PC-3 (cell line): Measurements from ENCODE around the gene FANCL. TPM values are rescaled to one million over a fixed set of nuclear protein-coding genes. Genes with fewer than 3 reads are reported as not detected.

Experiments used
- ATAC-seq: fragments of 200-7000 bp; cut with Tn5 transposase; 2 replicates; pipeline ENCODE4 v1.9.1; 2020; ENCODE audit warnings: mild to moderate bottlenecking, moderate library complexity
- Bru-seq: library from RNA; stranded (reverse); fragments of 400-500 nt; gene quantifications from one replicate; lab custom pipeline; 2021; lab: Mats Ljungman, UMichigan
- BruChase-seq, 2 experiments: library from RNA; stranded (reverse); fragments of 400-500 nt; gene quantifications; one replicate each; lab custom pipeline; 2021; lab: Mats Ljungman, UMichigan
- BruUV-seq: library from RNA; stranded (reverse); fragments of 400-500 nt; replicated peaks from 2 replicates; lab custom pipeline; 2021; lab: Mats Ljungman, UMichigan
- CTCF ChIA-PET: fragments of 300-600 bp; sonication (Branson Sonifier 250); formaldehyde crosslinking; loops from one replicate; lab custom pipeline; 2022; ENCODE audit warnings: antibody characterized with exemption; lab: Charles Lee
- POLR2A ChIA-PET: fragments of 300-600 bp; sonication (Branson Sonifier 250); formaldehyde crosslinking; loops from one replicate; lab custom pipeline; 2022; ENCODE audit warnings: antibody characterized with exemption; ENCODE audit not compliant: unreplicated experiment; lab: Charles Lee
- DNase-seq: peaks from one replicate; pipeline ENCODE4 v3.0.0-alpha.2; 2015
- H2AFZ ChIP-seq: fragments of 300-600 bp; sonication (generic); 2 replicates; pipeline ENCODE4 v1.6.0; 2016; ENCODE audit warnings: antibody characterized with exemption, low read length
- H3F3A ChIP-seq: fragments of 300-600 bp; sonication (generic); one replicate; pipeline ENCODE4 v1.6.0; 2017; ENCODE audit warnings: antibody characterized with exemption, low read length, control low read depth, mild to moderate bottlenecking; ENCODE audit not compliant: unreplicated experiment
- H3K27ac ChIP-seq: fragments of 300-600 bp; sonication (generic); 2 replicates; pipeline ENCODE4 v1.5.1; 2016; ENCODE audit warnings: mild to moderate bottlenecking, low read length
- H3K27me3 ChIP-seq: fragments of 300-600 bp; sonication (generic); 2 replicates; pipeline ENCODE4 v1.6.1; 2016; ENCODE audit warnings: low read length, mixed read lengths
- H3K36me3 ChIP-seq: fragments of 300-600 bp; sonication (generic); 2 replicates; pipeline ENCODE4 v1.6.1; 2016; ENCODE audit warnings: low read depth, mixed run types, low read length, mixed read lengths
- H3K4me1 ChIP-seq: fragments of 300-600 bp; sonication (generic); 2 replicates; pipeline ENCODE4 v1.5.1; 2016; ENCODE audit warnings: low read length; ENCODE audit not compliant: insufficient read depth
- H3K4me2 ChIP-seq: fragments of 300-600 bp; sonication (generic); 2 replicates; pipeline ENCODE4 v1.6.0; 2016; ENCODE audit warnings: low read length
- H3K4me3 ChIP-seq: fragments of 300-600 bp; sonication (generic); 2 replicates; pipeline ENCODE4 v1.5.1; 2016; ENCODE audit warnings: mild to moderate bottlenecking, low read length, mixed read lengths
- H3K79me2 ChIP-seq: fragments of 300-600 bp; sonication (generic); 2 replicates; pipeline ENCODE4 v1.6.1; 2017; ENCODE audit warnings: low read length, mixed read lengths
- H3K9ac ChIP-seq: fragments of 300-600 bp; sonication (generic); 2 replicates; pipeline ENCODE4 v1.6.0; 2016; ENCODE audit warnings: mild to moderate bottlenecking, low read length
- H3K9me2 ChIP-seq: fragments of 300-600 bp; sonication (generic); replicated peaks from 2 replicates; pipeline ENCODE4 v1.6.1; 2016; ENCODE audit warnings: mixed run types, low read length, mixed read lengths
- H3K9me3 ChIP-seq: fragments of 300-600 bp; sonication (generic); 2 replicates; pipeline ENCODE4 v1.6.1; 2016; ENCODE audit warnings: low read length, mixed read lengths
- H4K20me1 ChIP-seq: fragments of 300-600 bp; sonication (generic); 2 replicates; pipeline ENCODE4 v1.6.1; 2016; ENCODE audit warnings: low read length, mixed read lengths
- EZH2 ChIP-seq: fragments of 300-600 bp; sonication (generic); IDR thresholded peaks from one replicate; pipeline ENCODE4 v1.6.1; 2017; ENCODE audit warnings: antibody characterized with exemption, mild to moderate bottlenecking, low read length; ENCODE audit not compliant: unreplicated experiment
- EZH2phosphoT487 ChIP-seq: fragments of 300-600 bp; sonication (generic); IDR thresholded peaks from 2 replicates; pipeline ENCODE4 v1.6.1; 2018; ENCODE audit warnings: mild to moderate bottlenecking, antibody characterized with exemption, low read length, borderline replicate concordance
- intact Hi-C: fragments of 100-400 bp; cut with micrococcal nuclease; formaldehyde crosslinking; loops from 2 replicates; pipeline ENCODE4 v1.9.0; 2023
- long read RNA-seq: library from polyadenylated mRNA; unstranded; transcript quantifications from one replicate; pipeline ENCODE4 v2.0.0, GENCODE V29; 2021; ENCODE audit not compliant: unreplicated experiment
- total RNA-seq: library from RNA; depleted of rRNA; stranded (reverse); fragments of >200 nt; gene quantifications from 2 replicates; pipeline ENCODE4 v1.2.3, GENCODE V29; 2014; rRNA removed
- TF ChIP-seq, protein P1 (sequence below): fragments of 300-600 bp; sonication (generic); conservative IDR thresholded peaks from 2 replicates; pipeline ENCODE4 v1.5.1; 2017; ENCODE audit warnings: antibody characterized with exemption, low read depth, mild to moderate bottlenecking, low read length

The FANCL gene
- total RNA-seq (18.0 and 18.3 TPM in 2 replicates), Bru-seq, nascent RNA (percentile 73 among the genes with signal in this experiment), BruChase-seq, experiment 1, labeled RNA remaining after a 6-hour chase (percentile 53 among the genes with signal in this experiment), BruChase-seq, experiment 2, labeled RNA remaining after a 2-hour chase (percentile 74 among the genes with signal in this experiment)
- long read RNA-seq, transcript FANCL-201 (14 exons, 1,683 nt) = major isoform, 10 of 26 reads
- long read RNA-seq, partial matches to known transcripts = 2 of 26 reads
- long read RNA-seq, other reads (novel, unspliced or antisense) = 8 of 26 reads

DNA sequence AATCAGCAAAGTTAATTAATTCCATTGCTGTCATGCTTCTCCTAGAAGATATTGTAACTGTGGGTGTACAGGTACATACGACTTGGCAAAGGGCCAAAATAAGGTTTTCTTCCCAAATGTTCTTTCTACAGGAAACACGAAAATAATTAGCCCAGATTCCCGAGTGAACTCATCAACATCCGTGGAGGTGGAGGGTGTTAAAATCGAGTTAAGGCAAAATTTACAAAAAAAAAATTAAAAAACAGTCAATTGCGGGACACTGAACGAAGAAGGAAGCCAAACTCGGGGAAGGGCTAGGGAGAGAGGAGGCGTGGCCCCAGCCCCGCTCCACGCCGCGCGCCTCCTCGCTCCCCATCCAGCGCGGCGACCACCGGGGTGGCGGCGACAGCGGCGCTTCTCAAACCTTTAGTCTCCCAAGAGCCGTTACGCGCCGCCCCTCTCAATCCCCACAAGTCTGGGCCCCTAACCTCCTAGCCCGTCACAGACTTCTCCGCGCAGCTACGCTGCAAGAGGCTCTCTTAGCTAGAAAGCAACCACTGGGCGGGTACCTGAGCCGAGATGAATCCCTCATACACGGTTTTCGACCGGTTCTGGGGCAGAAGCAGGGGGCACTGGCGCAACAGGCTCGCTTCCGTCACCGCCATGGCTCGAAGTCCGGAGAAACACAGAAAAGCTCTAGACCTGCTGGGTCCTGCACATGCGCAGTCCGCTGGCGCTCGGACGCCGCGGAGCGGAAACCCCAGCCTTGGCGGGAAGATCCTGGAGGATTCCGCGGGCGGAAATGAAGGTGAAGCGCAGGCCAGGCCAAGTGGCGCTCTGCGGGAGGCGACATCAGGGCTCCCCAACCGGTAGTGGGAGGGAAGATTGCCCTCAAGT is at the start of gene FANCL:
Gene FANCL, minus strand, starts transcription at position 656 of the 876 bp plus-strand sequence. Its CDS starts 12 bp downstream, at position 644.
- intact Hi-C loops = loop anchor here (1.0 kb wide), 2 partner anchors 48 to 149 kb away; no protein-coding TSS in a partner anchor
- no peaks in the 10 kb centered on the region for H3K9me2 ChIP-seq
- TF ChIP-seq EZH2phosphoT487 (no peak), EZH2 (no peak)
- TF ChIP-seq, protein P1, sequence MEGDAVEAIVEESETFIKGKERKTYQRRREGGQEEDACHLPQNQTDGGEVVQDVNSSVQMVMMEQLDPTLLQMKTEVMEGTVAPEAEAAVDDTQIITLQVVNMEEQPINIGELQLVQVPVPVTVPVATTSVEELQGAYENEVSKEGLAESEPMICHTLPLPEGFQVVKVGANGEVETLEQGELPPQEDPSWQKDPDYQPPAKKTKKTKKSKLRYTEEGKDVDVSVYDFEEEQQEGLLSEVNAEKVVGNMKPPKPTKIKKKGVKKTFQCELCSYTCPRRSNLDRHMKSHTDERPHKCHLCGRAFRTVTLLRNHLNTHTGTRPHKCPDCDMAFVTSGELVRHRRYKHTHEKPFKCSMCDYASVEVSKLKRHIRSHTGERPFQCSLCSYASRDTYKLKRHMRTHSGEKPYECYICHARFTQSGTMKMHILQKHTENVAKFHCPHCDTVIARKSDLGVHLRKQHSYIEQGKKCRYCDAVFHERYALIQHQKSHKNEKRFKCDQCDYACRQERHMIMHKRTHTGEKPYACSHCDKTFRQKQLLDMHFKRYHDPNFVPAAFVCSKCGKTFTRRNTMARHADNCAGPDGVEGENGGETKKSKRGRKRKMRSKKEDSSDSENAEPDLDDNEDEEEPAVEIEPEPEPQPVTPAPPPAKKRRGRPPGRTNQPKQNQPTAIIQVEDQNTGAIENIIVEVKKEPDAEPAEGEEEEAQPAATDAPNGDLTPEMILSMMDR = no peak
- CTCF ChIA-PET = no interaction called here
- H3K36me3 ChIP-seq = no peaks in the 10 kb centered on the region
- ATAC-seq (peak; percentile 86), DNase-seq (peak; percentile 90)
- H3K4me1 ChIP-seq = peaks cover 17% of the 10 kb centered on the region; the same call in 1 of the 2 replicates
- BruUV-seq = no TSS peak
- peak within 1 kb of the TSS; percentile 88 for H3K4me2 ChIP-seq
- peaks cover 52% of the 10 kb centered on the region for H3K79me2 ChIP-seq
- peak within 1 kb of the TSS; percentile 95 for H3K9ac ChIP-seq
- H4K20me1 ChIP-seq = peaks cover 13% of the 10 kb centered on the region; the same call in 1 of the 2 replicates
- H2AFZ ChIP-seq = peak within 1 kb of the TSS; percentile 97
- peak within 1 kb of the TSS; percentile 78 for H3K4me3 ChIP-seq
- no peaks in the 10 kb centered on the region for H3F3A ChIP-seq
- no peaks in the 10 kb centered on the region for H3K27me3 ChIP-seq
- peak within 1 kb of the TSS; percentile 63 for H3K27ac ChIP-seq
- POLR2A ChIA-PET = no interaction called here
- no peaks in the 10 kb centered on the region for H3K9me3 ChIP-seq

GRCh38 chr2:58289029-58289428 is 47.9 kb upstream of the FANCL start:
- Histone ChIP-seq H3K27ac (peak overlapping the region; percentile 42), H3K79me2 (no peaks in the 10 kb centered on the region), H2AFZ (peak overlapping the region; percentile 69), H3K9me2 (no peaks in the 10 kb centered on the region), H3K9me3 (no peaks in the 10 kb centered on the region), H3K27me3 (no peaks in the 10 kb centered on the region), H3K9ac (no peak overlapping the region), H3F3A (no peaks in the 10 kb centered on the region), H3K4me2 (peak overlapping the region; percentile 69), H3K4me1 (peaks cover 9% of the 10 kb centered on the region), H3K4me3 (0 out of 2 replicates have a peak overlapping the region, but pooled peaks have one; percentile 19), H3K36me3 (no peaks in the 10 kb centered on the region), H4K20me1 (no peaks in the 10 kb centered on the region)
- TF ChIP-seq, protein P1 = no peak
- no peak for TF ChIP-seq EZH2phosphoT487
- no peak for TF ChIP-seq EZH2
- POLR2A ChIA-PET = no interaction called here
- intact Hi-C loops = loop anchor here (1.0 to 10.0 kb wide), 2 partner anchors 49 to 156 kb away; no protein-coding TSS in a partner anchor
- no TSS peak for BruUV-seq
- CTCF ChIA-PET = no interaction called here
- ATAC-seq (peak; percentile 98), DNase-seq (peak; percentile 81)
